ENCODE measurements around the gene ELOVL1.

GRCh38 chr1:43395523-43395922 lies 27.7 kb upstream of the ELOVL1 start:
- no peak for TF ChIP-seq POLR2A (IDR thresholded peaks at IDR 0.05)
- no peak for TF ChIP-seq CTCF (IDR thresholded peaks at IDR 0.05)

Measured in breast epithelium (tissue), 3 donors.